DND-41 (cell line): ENCODE results near the gene FGF7.

ENCODE experiments used
- CTCF ChIP-seq: IDR thresholded peaks from 2 replicates; pipeline ENCODE4 v1.5.1; 2012; ENCODE audit warnings: borderline replicate concordance, low read length, moderate library complexity, mild to moderate bottlenecking; ENCODE audit not compliant: poor library complexity, severe bottlenecking; ENCODE audit errors: extremely low read depth
- EZH2 ChIP-seq: IDR thresholded peaks from 3 replicates; pipeline ENCODE4 v1.6.1; 2012; ENCODE audit warnings: borderline replicate concordance, low read depth, mild to moderate bottlenecking, moderate library complexity, low read length, inconsistent platforms; ENCODE audit not compliant: severe bottlenecking

GRCh38 chr15:49412797-49413196, 10.2 kb upstream of the FGF7 start:
- no peak for TF ChIP-seq EZH2
- TF ChIP-seq CTCF = no peak
